GM19240 (cell line): ENCODE data around the gene SRGAP2B.
"Not testable (repeated sequence)": the region's sequence is repeated elsewhere in the genome, so short reads cannot be mapped to it uniquely, and the experiment has no call there.

Experiments
- DNase-seq: peaks from one replicate; pipeline ENCODE4 v3.0.0; 2011; ENCODE audit warnings: low spot score; ENCODE audit not compliant: insufficient read length

The SRGAP2B gene

GRCh38 chr1:145093517-145094149 lies 1.5 kb downstream of the SRGAP2B start:
- DNase-seq = not testable (repeated sequence)

GRCh38 chr1:145082483-145083255 lies 12.5 kb downstream of the SRGAP2B start:
- not testable (repeated sequence) for DNase-seq

- not testable (repeated sequence) for DNase-seq
These were observed 14.9 kb downstream of the SRGAP2B start for GRCh38 chr1:145080193-145080592.

DNA sequence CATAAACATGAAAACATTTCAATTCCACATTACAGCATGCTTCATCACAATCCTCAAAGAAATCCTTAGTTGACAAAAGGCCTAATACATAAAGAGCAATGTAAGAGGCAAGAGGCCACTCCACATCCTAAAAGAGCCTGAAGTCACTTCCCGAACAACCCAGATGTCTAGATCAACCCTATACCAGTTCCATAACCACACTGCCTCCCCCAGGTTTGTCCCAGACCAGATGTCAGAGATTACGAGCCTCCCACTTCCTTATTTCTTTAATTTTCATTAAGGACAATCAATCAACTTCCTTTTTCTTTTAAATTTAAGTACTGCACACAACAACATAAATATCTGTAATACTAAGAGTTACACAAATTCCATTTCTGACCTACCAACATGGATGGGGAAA lies 15.4 kb downstream of the SRGAP2B start:
- DNase-seq = not testable (repeated sequence)

DNA sequence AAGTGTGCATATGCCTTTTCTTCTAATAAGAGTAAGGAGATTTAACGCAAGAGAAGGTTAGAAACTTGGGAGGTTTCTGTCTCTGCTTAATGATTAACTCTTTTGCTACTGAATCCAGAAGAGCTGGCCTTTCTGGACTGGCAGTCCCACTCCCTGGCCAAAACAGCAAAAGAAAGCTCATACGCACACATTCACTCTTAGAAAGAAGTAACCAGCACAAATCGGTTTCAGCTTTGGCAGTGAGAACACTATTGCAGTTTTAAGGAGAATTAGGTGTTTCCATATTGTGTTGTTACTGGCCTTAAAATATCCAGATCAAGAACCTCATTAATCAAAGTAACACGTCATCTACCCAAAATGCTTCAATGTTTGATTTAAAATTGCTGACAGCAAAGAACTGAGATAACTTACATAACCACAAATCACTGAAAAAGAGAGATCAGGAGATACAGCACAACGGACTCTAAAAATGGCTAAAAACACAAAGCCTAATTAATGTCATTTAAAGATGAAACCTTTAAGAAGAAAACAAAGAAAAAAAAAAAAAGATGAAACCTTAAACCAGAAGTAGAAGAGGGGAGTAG lies 16.2 kb downstream of the SRGAP2B start:
- DNase-seq = not testable (repeated sequence)

DNA sequence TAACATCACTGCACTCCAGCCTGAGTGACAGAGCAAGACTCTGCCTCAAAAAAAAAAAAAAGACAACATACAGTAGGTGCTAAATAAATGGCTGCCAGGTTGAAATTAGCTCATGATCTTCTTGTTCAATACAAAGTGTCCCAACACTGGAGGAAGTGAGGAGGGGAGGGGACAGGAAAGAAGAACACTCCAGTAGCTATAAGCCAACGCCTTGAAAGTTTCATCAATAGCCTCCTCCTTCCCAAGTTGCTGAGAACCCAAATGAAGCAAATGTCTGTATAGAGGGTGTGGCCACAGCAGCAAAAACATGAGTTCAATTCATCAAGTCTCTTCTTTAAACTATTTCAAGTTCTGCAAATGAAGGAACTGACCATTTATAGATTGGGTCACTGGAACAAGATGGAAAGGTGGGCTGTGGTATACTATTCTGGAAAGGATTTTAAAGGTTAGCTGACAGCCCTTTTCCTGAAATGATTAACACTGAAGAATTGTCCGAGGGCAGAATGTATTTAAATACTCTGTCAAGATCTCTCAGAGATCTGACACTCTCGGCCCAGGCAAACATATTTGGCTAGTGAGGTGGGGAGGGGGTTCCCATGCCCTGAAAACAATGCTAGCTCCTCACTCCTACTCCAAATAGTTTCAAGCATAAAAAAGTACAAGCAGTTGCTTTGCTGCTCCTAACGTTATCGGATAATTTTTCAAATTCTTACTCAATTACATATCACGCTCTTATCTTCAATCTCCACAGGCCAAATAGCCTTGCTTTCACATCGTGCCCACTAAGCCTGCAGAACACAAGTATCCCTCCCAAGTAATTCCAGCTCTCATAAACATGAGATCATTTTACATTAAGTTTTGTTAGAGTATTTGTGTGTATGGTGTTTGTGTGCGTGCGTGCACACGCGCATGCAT lies 17.0 kb downstream of the SRGAP2B start:
- DNase-seq = not testable (repeated sequence)

GRCh38 chr1:145076877-145077276 lies 18.3 kb downstream of the SRGAP2B start:
- not testable (repeated sequence) for DNase-seq

DNA sequence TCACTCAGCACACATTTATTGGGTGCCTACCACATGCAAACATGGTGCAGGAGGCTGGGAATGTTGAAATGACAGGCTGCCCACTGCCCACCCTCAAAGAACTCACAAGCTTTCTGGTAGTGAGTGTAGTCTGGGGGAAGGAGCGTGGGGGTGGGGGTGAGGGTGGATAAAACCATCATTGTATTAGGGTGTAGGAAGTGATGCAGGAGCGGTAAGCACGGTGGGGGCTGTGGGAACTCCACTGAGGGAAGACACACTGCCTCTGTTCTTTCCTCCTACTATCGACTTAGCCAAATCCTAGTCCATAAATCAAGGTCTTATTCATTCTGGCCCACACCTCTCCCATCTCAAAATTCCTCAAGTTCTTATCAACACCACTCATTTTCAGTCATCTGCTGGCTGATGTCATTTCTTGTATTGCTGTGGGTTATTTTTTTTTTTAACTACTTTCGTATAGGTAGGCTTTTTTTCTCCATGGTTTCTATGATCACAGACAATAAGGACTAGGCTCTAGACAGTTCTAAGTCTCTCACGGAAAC lies 21.0 kb downstream of the SRGAP2B start:
- DNase-seq = not testable (repeated sequence)

DNA sequence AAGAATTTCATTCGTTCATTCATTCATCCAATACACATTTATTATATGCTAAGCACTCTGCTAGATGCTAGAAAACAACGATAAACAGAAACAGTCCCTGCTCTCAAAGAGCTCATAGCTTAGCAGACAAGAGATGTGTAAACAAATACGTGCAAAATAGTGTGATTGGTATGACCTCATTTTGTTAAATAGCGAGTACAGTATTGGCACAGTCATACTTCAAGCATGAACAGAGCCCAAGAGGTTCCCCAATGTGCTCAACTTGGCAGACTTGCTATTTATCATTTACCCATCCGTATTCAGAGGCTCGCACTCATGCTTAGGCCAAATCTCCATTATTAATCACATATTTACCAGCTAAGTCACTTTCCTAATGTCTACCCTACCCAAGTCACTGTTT lies 23.6 kb downstream of the SRGAP2B start:
- not testable (repeated sequence) for DNase-seq

DNA sequence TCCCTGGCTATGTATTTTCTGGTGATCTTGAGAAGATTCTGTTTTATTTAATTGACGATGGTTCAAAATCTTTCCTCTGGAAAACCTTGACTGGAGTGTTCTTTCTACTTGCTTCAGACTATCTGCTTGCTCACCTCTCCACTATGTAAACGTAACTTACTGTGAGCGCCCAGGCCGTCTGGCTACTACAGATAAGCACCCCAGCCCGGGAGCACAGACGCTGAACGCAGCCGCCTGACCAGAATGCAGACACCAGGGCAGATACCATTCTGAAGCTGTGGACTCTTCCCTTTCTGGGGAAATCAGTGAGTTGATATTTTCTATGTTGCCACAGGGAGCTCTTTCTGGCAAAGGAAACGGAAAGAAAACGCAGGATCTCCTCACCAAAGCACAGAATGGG lies 28.6 kb downstream of the SRGAP2B start:
- DNase-seq = not testable (repeated sequence)

- not testable (repeated sequence) for DNase-seq
These were observed 29.8 kb downstream of the SRGAP2B start for GRCh38 chr1:145065194-145065826.

DNA sequence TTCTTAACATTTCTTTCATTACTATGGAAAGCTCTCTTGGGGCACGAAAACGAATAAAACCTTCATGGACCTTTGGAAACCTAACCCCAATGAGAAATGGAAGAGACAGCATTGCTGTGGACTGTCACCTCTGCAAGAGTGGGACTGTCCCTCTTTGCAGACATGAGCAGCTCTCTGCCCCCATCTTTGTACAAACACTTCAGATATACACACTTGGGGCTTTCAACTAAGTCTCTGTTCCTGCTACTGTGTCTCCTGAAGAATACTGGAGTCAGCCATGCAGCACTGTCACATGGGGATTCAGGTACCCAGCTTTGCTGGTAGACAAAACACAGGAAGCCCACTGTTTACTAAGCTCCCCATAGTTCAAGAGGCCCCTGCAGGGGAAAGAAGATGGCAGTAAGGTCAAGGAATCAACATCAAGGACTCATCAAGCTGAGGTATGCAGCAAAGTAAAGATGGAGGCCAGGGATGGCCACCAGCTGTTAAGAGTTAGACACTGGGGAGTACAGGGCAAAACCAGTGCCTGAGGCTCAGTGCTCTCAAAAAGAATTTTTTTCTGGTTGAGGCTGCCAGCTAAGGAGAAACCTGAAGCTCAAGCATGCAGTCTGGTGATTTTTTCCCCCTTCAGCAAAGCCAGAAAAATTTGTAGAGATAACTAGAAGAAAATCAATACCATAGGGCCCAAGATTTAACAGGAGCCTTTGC lies 31.0 kb downstream of the SRGAP2B start:
- not testable (repeated sequence) for DNase-seq

- not testable (repeated sequence) for DNase-seq
These were observed 31.8 kb downstream of the SRGAP2B start for GRCh38 chr1:145063285-145063684.

- DNase-seq = not testable (repeated sequence)
These were observed 36.9 kb downstream of the SRGAP2B start for GRCh38 chr1:145058184-145058583.

GRCh38 chr1:145055217-145055760 lies 39.8 kb downstream of the SRGAP2B start:
- DNase-seq = not testable (repeated sequence)

GRCh38 chr1:145053428-145053827 lies 41.7 kb downstream of the SRGAP2B start:
- not testable (repeated sequence) for DNase-seq

DNA sequence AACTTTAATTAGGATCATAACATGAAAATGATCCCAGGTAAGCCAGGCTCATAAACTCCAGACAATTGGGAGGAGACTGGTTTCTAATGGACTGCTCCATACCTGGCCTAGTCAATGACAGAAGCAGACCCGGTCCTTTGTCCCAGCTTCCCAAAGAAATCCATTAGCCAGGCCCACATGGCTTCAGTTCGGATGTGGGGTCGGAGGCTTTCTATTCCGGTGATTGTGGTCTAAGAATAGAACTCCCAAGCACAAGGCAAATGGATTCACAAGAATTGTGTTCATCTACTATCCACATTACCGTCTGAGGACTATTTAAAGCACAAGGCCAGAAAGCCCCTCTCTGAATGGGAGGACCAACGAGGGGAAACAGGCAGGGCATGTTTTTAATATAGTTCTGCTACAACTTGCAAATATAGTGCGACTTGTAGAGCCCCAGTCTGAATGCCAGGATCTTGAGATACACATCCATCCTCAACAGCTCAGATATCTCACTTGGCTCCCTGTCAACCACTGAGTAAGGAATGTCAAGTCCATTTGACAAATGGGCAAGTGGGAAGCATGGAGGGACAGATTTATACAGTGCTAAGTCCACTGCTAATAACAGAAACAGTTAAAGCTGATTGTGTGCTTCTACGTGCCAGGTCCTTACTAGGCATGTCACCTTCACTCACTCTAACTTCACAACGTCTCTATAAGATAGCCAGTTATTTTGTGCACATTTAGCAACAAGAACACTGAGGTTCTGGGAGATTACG lies 42.9 kb downstream of the SRGAP2B start:
- not testable (repeated sequence) for DNase-seq

DNA sequence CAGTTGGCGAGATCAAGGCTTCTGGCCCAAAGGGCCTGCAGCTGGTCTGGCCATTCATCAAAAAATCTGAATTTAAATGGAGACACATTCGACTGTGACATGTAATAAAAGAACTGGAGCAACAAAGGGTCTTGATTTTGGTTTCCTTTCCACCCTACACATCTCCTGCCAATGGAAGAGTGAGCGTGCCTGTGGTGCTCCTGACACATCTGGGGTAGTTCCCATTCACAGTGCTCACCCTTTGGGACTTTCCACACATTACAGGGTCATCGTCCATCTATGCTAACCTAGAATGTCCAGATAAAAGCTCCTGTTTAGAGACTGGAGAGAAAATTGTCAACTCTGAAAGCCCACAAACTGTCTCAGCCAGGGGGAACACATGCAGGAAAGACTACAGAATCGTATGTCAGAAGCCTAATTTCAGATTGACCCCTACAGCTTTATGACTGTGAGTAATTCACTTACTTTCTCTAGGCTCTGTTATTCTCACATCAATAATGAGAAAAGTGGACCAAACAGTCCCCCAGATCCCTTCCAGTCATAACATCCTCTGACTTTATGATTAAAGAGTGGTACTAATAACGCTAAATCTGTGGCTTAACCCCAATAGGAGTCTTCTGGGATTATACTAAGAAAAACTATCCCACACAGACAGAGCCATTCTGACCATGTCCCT lies 46.8 kb downstream of the SRGAP2B start:
- not testable (repeated sequence) for DNase-seq
